NT2/D1 (cell line): ENCODE data around the gene CD38.

Source experiments
- DNase-seq: peaks from one replicate; pipeline ENCODE4 v3.0.0-alpha.2; 2011; ENCODE audit warnings: low read depth, low spot score
- H3K27me3 ChIP-seq: 2 replicates; pipeline ENCODE4 v1.6.0; 2011; ENCODE audit warnings: mild to moderate bottlenecking; ENCODE audit not compliant: insufficient read length, insufficient read depth
- H3K36me3 ChIP-seq: 2 replicates; pipeline ENCODE4 v1.6.1; 2011; ENCODE audit warnings: mild to moderate bottlenecking, low read length, mixed read lengths; ENCODE audit not compliant: insufficient read depth, insufficient read length
- H3K4me1 ChIP-seq: 2 replicates; pipeline ENCODE4 v1.5.1; 2011; ENCODE audit not compliant: insufficient read depth, insufficient read length
- H3K4me3 ChIP-seq: 2 replicates; pipeline ENCODE4 v1.5.1; 2011; ENCODE audit warnings: low read depth; ENCODE audit not compliant: insufficient read length
- H3K9ac ChIP-seq: 2 replicates; pipeline ENCODE4 v1.6.0; 2011; ENCODE audit warnings: low read depth; ENCODE audit not compliant: insufficient read length
- H3K9me3 ChIP-seq: 2 replicates; pipeline ENCODE4 v1.5.1; 2011; ENCODE audit warnings: mild to moderate bottlenecking, low read length; ENCODE audit not compliant: insufficient read depth
- SUZ12 ChIP-seq: IDR thresholded peaks from 2 replicates; pipeline ENCODE4 v1.6.1; 2011; ENCODE audit not compliant: insufficient read length, insufficient read depth; ENCODE audit errors: extremely low read depth
- YY1 ChIP-seq: IDR thresholded peaks from 2 replicates; pipeline ENCODE4 v1.6.1; 2011; ENCODE audit not compliant: insufficient read length, insufficient read depth
- ZNF274 ChIP-seq: IDR thresholded peaks from 2 replicates; pipeline ENCODE4 v1.6.1; 2011; ENCODE audit warnings: mild to moderate bottlenecking, low read depth, low read length

CD38 gene

DNA sequence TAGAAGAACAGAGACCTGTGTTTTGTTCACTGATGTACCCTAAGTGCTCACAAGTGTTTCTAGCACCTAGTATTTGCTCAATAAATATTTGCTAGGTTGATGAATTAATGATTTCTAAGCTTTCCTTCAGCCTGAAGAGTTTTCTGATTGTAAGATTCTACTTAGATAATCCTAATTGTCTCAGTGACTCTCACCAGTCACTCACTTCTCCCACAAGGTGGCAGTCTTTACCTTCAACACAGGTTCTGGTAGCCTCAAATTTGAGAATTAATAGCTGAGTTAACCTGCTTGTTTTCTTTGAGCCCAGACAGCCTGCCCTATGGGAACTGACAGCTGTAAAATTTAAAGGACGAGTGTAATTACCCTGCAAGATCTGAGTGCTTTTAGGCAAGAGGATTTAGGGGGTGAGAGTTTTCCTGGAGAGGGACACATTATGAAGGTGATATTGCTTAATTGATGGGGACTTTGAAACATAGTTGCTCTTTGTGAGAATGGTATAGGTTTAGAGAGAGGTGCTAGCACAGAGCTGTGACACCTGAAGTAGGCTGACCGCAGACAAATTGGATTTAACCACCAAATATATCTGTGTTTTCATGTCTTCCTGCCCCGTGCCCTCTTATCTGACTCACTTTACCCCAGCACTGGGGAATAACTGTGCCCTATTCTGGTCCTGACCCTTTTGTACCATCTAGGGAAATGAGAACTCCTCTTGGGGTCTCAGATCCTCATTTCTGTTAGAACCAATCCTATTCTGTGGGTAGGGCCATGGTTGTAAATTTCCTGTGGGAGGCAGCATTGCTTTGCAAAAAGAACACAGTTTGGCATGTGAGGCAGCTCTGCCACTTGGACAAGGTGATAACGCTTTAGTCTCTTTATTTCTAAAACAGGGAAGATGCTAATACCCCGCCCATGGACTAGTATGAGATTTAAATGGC is 27.7 kb downstream of the CD38 start:
- peak; percentile 65 for DNase-seq
- no peak overlapping the region for H3K9ac ChIP-seq
- no peaks in the 10 kb centered on the region for H3K27me3 ChIP-seq
- no peaks in the 10 kb centered on the region for H3K36me3 ChIP-seq
- no peak overlapping the region for H3K4me3 ChIP-seq
- H3K4me1 ChIP-seq = no peaks in the 10 kb centered on the region
- no peak for TF ChIP-seq ZNF274
- no peak for TF ChIP-seq YY1
- TF ChIP-seq SUZ12 = no peak
- H3K9me3 ChIP-seq = no peaks in the 10 kb centered on the region; the same call in 1 of the 2 replicates

- H3K9ac ChIP-seq = no peak overlapping the region
- H3K4me3 ChIP-seq = no peak overlapping the region
- no peak for DNase-seq
- TF ChIP-seq SUZ12 = no peak
- TF ChIP-seq YY1 = no peak
- TF ChIP-seq ZNF274 = no peak
- H3K27me3 ChIP-seq = no peaks in the 10 kb centered on the region
- H3K4me1 ChIP-seq = no peaks in the 10 kb centered on the region
- H3K9me3 ChIP-seq = no peaks in the 10 kb centered on the region
- H3K36me3 ChIP-seq = no peaks in the 10 kb centered on the region
These were observed 30.9 kb downstream of the CD38 start for GRCh38 chr4:15809058-15809457.

DNA sequence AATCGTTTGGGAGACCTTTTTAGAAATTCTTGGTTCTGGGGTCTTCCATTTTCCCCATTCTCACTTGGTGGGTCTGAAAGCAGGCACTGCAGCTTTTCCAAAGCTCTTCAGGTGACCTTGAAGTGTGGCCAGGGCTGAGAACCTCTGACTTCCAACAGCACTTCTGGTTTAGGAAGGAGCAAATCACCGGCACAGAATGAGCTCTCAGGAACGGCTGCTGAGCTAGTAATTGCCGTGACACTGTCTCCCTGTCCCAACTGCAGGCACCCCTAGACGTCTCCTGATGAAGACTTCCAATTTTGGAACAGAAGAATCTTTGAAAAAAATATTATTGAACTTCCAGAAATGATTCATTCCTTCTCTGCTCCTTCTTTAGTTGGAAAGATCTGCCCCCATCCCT is 31.3 kb downstream of the CD38 start:
- Histone ChIP-seq H3K4me1 (no peaks in the 10 kb centered on the region), H3K27me3 (no peaks in the 10 kb centered on the region), H3K9ac (no peak overlapping the region), H3K36me3 (no peaks in the 10 kb centered on the region), H3K4me3 (no peak overlapping the region), H3K9me3 (no peaks in the 10 kb centered on the region)
- no peak for TF ChIP-seq SUZ12
- TF ChIP-seq ZNF274 = no peak
- no peak for TF ChIP-seq YY1
- DNase-seq = no peak

GRCh38 chr4:15811703-15812337 is 33.7 kb downstream of the CD38 start:
- H3K36me3 ChIP-seq = no peaks in the 10 kb centered on the region
- no peaks in the 10 kb centered on the region for H3K27me3 ChIP-seq
- no peak for TF ChIP-seq YY1
- no peak for TF ChIP-seq SUZ12
- TF ChIP-seq ZNF274 = no peak
- DNase-seq = no peak
- H3K9me3 ChIP-seq = no peaks in the 10 kb centered on the region
- H3K4me1 ChIP-seq = no peaks in the 10 kb centered on the region
- H3K9ac ChIP-seq = no peak overlapping the region
- no peak overlapping the region for H3K4me3 ChIP-seq

GRCh38 chr4:15832523-15833451 is 54.7 kb downstream of the CD38 start:
- H3K4me3 ChIP-seq = no peak overlapping the region
- DNase-seq = no peak
- TF ChIP-seq YY1 (no peak), ZNF274 (no peak), SUZ12 (no peak)
- no peaks in the 10 kb centered on the region for H3K36me3 ChIP-seq
- H3K9ac ChIP-seq = no peak overlapping the region
- H3K4me1 ChIP-seq = no peaks in the 10 kb centered on the region
- H3K27me3 ChIP-seq = no peaks in the 10 kb centered on the region
- H3K9me3 ChIP-seq = no peaks in the 10 kb centered on the region

GRCh38 chr4:15833801-15834200 is 55.7 kb downstream of the CD38 start:
- TF ChIP-seq ZNF274 (no peak), YY1 (no peak), SUZ12 (no peak)

More at GRCh38 chr4:15833801-15834200, 55.7 kb downstream of the CD38 start:
- DNase-seq = no peak
- Histone ChIP-seq H3K9ac (no peak overlapping the region), H3K4me3 (no peak overlapping the region), H3K9me3 (no peaks in the 10 kb centered on the region), H3K27me3 (no peaks in the 10 kb centered on the region), H3K4me1 (no peaks in the 10 kb centered on the region), H3K36me3 (no peaks in the 10 kb centered on the region)
